ENCODE measurements around the gene USH1G.

The USH1G gene

GRCh38 chr17:74866198-74866835 is 56.7 kb downstream of the USH1G start:
- no peak overlapping the region for H3K4me3 ChIP-seq (ENCODE audit: low read depth, low read length)
- no peak for TF ChIP-seq MYC (IDR thresholded peaks at IDR 0.05; ENCODE audit: low read depth, low read length)
- TF ChIP-seq MAX (IDR thresholded peaks at IDR 0.05; ENCODE audit: low read depth, low read length), result no peak
- TF ChIP-seq CTCF (IDR thresholded peaks at IDR 0.05; ENCODE audit: low read depth, low read length), result no peak
- no peak for TF ChIP-seq POLR2A (IDR thresholded peaks at IDR 0.05; ENCODE audit: extremely low read depth, insufficient read length)
- DNase-seq (ENCODE audit: low read depth), result no peak
